Motor neuron (in vitro differentiated cells): ENCODE results near the gene PDGFA. TPM values are rescaled to one million over a fixed set of nuclear protein-coding genes. Genes with fewer than 3 reads are reported as not detected.

ENCODE experiments used
- ATAC-seq, 8 experiments: fragments of 200-7000 bp; cut with Tn5 transposase; replicated peaks in 6 of 8; 2 replicates each; pipeline ENCODE4 v1.8.0; 2021; ENCODE audit warnings: mild to moderate bottlenecking in 8 of 8, moderate library complexity in 8 of 8
- H3K27ac ChIP-seq, 2 donors: fragments of 250-450 bp; sonication (Bioruptor Pico); 2 replicates each; pipeline ENCODE4 v1.9.0; 2021; ENCODE audit warnings: antibody characterized with exemption in 2 of 2, mild to moderate bottlenecking in 2 of 2, moderate library complexity in 1 of 2
- H3K4me1 ChIP-seq, 2 donors: fragments of 250-450 bp; sonication (Bioruptor Pico); replicated peaks in 1 of 2; 2 replicates each; pipeline ENCODE4 v1.6.1; 2021; ENCODE audit warnings: antibody characterized with exemption in 2 of 2, mild to moderate bottlenecking in 2 of 2, moderate library complexity in 1 of 2
- H3K4me3 ChIP-seq, 5 donors: fragments of 250-450 bp; sonication (Bioruptor Pico); 2 replicates each; pipeline ENCODE4 v1.9.0; 2021; ENCODE audit warnings: antibody characterized with exemption in 5 of 5, mild to moderate bottlenecking in 5 of 5, moderate library complexity in 4 of 5
- WGBS, 10 experiments: fragments of 450-650 bp; shearing (Covaris generic); methylation state at CpG; one replicate each; pipeline ENCODE4 v1.0.0; 2022; 5-methylcytosine and 5-hydroxymethylcytosine counted together
- in situ Hi-C, 9 experiments: fragments of 400-800 bp; cut with MboI; loops; one replicate each; pipeline ENCODE4 v1.15.0; 2021; ENCODE audit warnings: low sequenced_read_pairs in 9 of 9, low pct_unique_long_range_greater_than_20kb in 2 of 9; ENCODE audit not compliant: unreplicated experiment in 9 of 9
- total RNA-seq, 8 experiments: library from RNA; unstranded; fragments of 300-600 nt; gene quantifications; 2 replicates each; pipeline versions ENCODE4 v1.2.3 to v1.2.4, GENCODE V29; 2022

The PDGFA gene
- total RNA-seq, 8 experiments from 2014 or later, result 0.87 to 25.1 (median 1.9) TPM

GRCh38 chr7:471866-472639, 47.6 kb downstream of the PDGFA start:
- no peak overlapping the region for H3K4me3 ChIP-seq
- peak; percentile 10 to 96 (median 46) for ATAC-seq
- H3K27ac ChIP-seq, result no peak overlapping the region
- WGBS, 10 experiments, result 12 to 73% (median 58%) methylated on average over 2 to 18 of the region's 26 CpGs; no CpG with 5 or more reads in 4 of the 10 experiments
- in situ Hi-C loops, result no loop called here
- no peaks in the 10 kb centered on the region for H3K4me1 ChIP-seq

GRCh38 chr7:471191-471865, 48.3 kb downstream of the PDGFA start:
- ATAC-seq, result peak in 3 of 8 experiments; percentile 8 to 30 (median 10)
- Histone ChIP-seq H3K4me3 (no peak overlapping the region), H3K27ac (no peak overlapping the region), H3K4me1 (no peaks in the 10 kb centered on the region)
- in situ Hi-C loops, result no loop called here
- WGBS, 10 experiments, result 42 to 100% (median 88%) methylated on average over 1 to 3 of the region's 21 CpGs; no CpG with 5 or more reads in 7 of the 10 experiments

GRCh38 chr7:469563-469961, 50.1 kb downstream of the PDGFA start:
- ATAC-seq, result no peak
- Histone ChIP-seq H3K4me3 (no peak overlapping the region), H3K4me1 (peaks cover 0 to 9% of the 10 kb centered on the region in 2 donors), H3K27ac (no peak overlapping the region)
- 100% methylated on average over 2 to 4 of the region's 17 CpGs; no CpG with 5 or more reads in 5 of the 10 experiments for whole genome bisulfite sequencing, 10 experiments
- in situ Hi-C loops, result no loop called here

GRCh38 chr7:468681-469562, 50.7 kb downstream of the PDGFA start:
- Histone ChIP-seq H3K4me1 (peaks cover 0 to 12% of the 10 kb centered on the region in 2 donors), H3K27ac (no peak overlapping the region), H3K4me3 (no peak overlapping the region)
- in situ Hi-C loops, result no loop called here
- no peak for ATAC-seq
- 60 to 100% (median 88%) methylated on average over 2 to 12 of the region's 16 CpGs; no CpG with 5 or more reads in 1 of the 10 experiments for whole genome bisulfite sequencing, 10 experiments

- H3K4me3 ChIP-seq, result no peak overlapping the region
- H3K4me1 ChIP-seq, result peaks cover 0 to 12% of the 10 kb centered on the region in 2 donors
- in situ Hi-C loops, result no loop called here
- ATAC-seq, result no peak
- H3K27ac ChIP-seq, result no peak overlapping the region
- WGBS, 10 experiments, result 76 to 100% (median 84%) methylated on average over 2 to 5 of the region's 5 CpGs; no CpG with 5 or more reads in 4 of the 10 experiments
Measured at GRCh38 chr7:467856-468545, 51.6 kb downstream of the PDGFA start.

- H3K27ac ChIP-seq, result no peak overlapping the region
- in situ Hi-C loops, result no loop called here
- ATAC-seq, result no peak
- WGBS, 10 experiments, result 75 to 96% (median 83%) methylated on average over 2 to 3 of the region's 3 CpGs; no CpG with 5 or more reads in 1 of the 10 experiments
- H3K4me1 ChIP-seq, result peaks cover 0 to 12% of the 10 kb centered on the region in 2 donors
- H3K4me3 ChIP-seq, result no peak overlapping the region
Measured at GRCh38 chr7:467393-467828, 52.2 kb downstream of the PDGFA start.

GRCh38 chr7:466465-467191, 53.0 kb downstream of the PDGFA start:
- in situ Hi-C loops, result no loop called here
- no peak for ATAC-seq
- no peak overlapping the region for H3K4me3 ChIP-seq
- WGBS, 10 experiments, result 0 to 100% (median 74%) methylated on average over 1 to 5 of the region's 9 CpGs; no CpG with 5 or more reads in 6 of the 10 experiments
- no peak overlapping the region for H3K27ac ChIP-seq
- H3K4me1 ChIP-seq, result peaks cover 0 to 12% of the 10 kb centered on the region in 2 donors

- 55 to 100% (median 87%) methylated on average over 2 to 15 of the region's 17 CpGs; no CpG with 5 or more reads in 3 of the 10 experiments for WGBS, 10 experiments
- in situ Hi-C loops, result no loop called here
- ATAC-seq, result no peak
- Histone ChIP-seq H3K4me3 (no peak overlapping the region), H3K27ac (no peak overlapping the region), H3K4me1 (peaks cover 0 to 15% of the 10 kb centered on the region in 2 donors)
Measured at GRCh38 chr7:465710-466400, 53.8 kb downstream of the PDGFA start.

- in situ Hi-C loops, result no loop called here
- peak in 6 of 8 experiments; percentile 20 to 66 (median 40) for ATAC-seq
- WGBS, 10 experiments, result 5 to 86% (median 66%) methylated on average over 2 to 12 of the region's 34 CpGs; no CpG with 5 or more reads in 6 of the 10 experiments
- Histone ChIP-seq H3K4me3 (no peak overlapping the region), H3K27ac (no peak overlapping the region), H3K4me1 (peaks cover 0 to 25% of the 10 kb centered on the region in 2 donors)
Measured at GRCh38 chr7:464454-465401, 54.9 kb downstream of the PDGFA start.

GRCh38 chr7:463817-464453, 55.7 kb downstream of the PDGFA start:
- ATAC-seq, result peak in 2 of 8 experiments; percentile 8 to 29
- WGBS, 10 experiments, result 13 to 87% (median 63%) methylated on average over 1 to 10 of the region's 35 CpGs; no CpG with 5 or more reads in 6 of the 10 experiments
- H3K4me1 ChIP-seq, result peaks cover 0 to 25% of the 10 kb centered on the region in 2 donors
- in situ Hi-C loops, result no loop called here
- H3K27ac ChIP-seq, result no peak overlapping the region
- no peak overlapping the region for H3K4me3 ChIP-seq
